Measurements from ENCODE around the gene BCL2L15. TPM values are rescaled to one million over a fixed set of nuclear protein-coding genes. Genes with fewer than 3 reads are reported as not detected.

BCL2L15 gene
- total RNA-seq, 1 donor from 2014 or later, result 4.4 TPM

DNA sequence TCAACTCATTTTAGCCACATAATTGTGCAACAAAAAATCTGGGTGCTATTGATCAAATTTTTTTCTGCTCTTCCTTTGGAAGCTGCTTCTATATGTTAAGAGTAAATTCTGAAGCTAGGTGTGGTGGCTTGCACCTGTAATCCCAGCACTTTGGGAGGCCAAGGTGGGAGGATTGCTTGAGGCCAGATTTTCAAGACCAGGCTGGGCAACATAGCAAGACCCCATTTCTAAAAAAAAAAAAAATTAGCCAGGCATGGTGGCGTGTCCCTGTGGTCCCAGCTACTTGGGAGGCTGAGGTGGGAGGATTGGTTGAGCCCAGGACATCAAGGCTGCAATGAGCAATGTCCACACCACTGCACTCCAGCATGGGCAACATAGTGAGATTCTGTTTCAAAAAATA, 50.8 kb downstream of the BCL2L15 start:
- intact Hi-C loops (cut with micrococcal nuclease), result no loop called here

GRCh38 chr1:113835686-113836290, 51.6 kb downstream of the BCL2L15 start:
- intact Hi-C loops (cut with micrococcal nuclease), result loop anchor here (1.0 to 2.0 kb wide), 6 partner anchors 23 to 447 kb away; partner anchors contain the start of genes AP4B1, HIPK1, PTPN22 and RSBN1

DNA sequence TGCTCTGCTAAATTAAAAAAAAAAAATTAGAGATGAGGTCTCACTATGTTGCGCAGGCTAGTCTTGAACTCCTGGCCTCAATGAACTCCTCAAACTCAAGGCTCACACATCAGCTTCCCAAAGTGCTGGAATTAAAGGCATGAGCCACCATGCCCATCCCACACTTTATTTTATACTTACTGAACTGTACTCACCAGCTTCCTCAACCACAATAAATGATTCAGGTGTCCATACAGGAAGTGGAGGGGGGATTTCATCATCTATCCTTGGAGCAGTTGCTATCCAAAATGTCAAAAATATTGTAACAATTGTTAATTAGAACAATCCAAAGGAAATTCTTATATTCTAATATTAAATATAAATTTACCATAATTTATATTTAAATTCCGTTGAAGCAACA, 52.7 kb downstream of the BCL2L15 start:
- intact Hi-C loops (cut with micrococcal nuclease), result loop anchor here (1.0 to 2.0 kb wide), 6 partner anchors 22 to 448 kb away; partner anchors contain the start of genes AP4B1, HIPK1, PTPN22 and RSBN1

Other genes starting within 250 kb of the BCL2L15 start
- 17.3 and 22.0 TPM in 2 replicates for gene PHTF1, start 128.1 kb downstream of the BCL2L15 start, total RNA-seq
- 23.6 and 25.8 TPM in 2 replicates for gene RSBN1, start 75.1 kb downstream of the BCL2L15 start, total RNA-seq
- 73.5 and 80.7 TPM in 2 replicates for gene PTPN22, start 15.9 kb downstream of the BCL2L15 start, total RNA-seq
- gene AP4B1, start 17.2 kb upstream of the BCL2L15 start, total RNA-seq, result 50.8 and 52.7 TPM in 2 replicates
- 15.1 and 15.7 TPM in 2 replicates for gene DCLRE1B, start 17.7 kb upstream of the BCL2L15 start, total RNA-seq
- 95.8 and 102 TPM in 2 replicates for gene HIPK1, start 41.7 kb upstream of the BCL2L15 start, total RNA-seq
- 0.27 TPM in 2 replicates for gene OLFML3, start 91.9 kb upstream of the BCL2L15 start, total RNA-seq